HCT116 (cell line): ENCODE results near the gene SCO1. TPM values are rescaled to one million over a fixed set of nuclear protein-coding genes. Genes with fewer than 3 reads are reported as not detected.

Experiments
- ATAC-seq: fragments of 200-7000 bp; cut with Tn5 transposase; 2 replicates; pipeline ENCODE4 v1.9.1; 2020; ENCODE audit warnings: mild to moderate bottlenecking, moderate library complexity
- BruUV-seq: library from RNA; stranded (reverse); fragments of 400-500 nt; replicated peaks from 2 replicates; lab custom pipeline; 2021; lab: Mats Ljungman, UMichigan
- CTCF ChIA-PET: fragments of 300-600 bp; sonication (Branson Sonifier 250); formaldehyde crosslinking; loops from one replicate; lab custom pipeline; 2021; ENCODE audit warnings: antibody characterized with exemption; lab: Charles Lee
- POLR2A ChIA-PET: fragments of 300-600, 350-600 bp; sonication (Branson Sonifier 250); formaldehyde crosslinking; loops from one replicate; lab custom pipeline; 2021; ENCODE audit warnings: antibody characterized with exemption; lab: Charles Lee
- RAD21 ChIA-PET, 2 experiments: fragments of 300-600 bp; sonication (Branson Sonifier 250); formaldehyde crosslinking; loops; one replicate each; lab custom pipeline; 2023; ENCODE audit warnings: low total read pairs in 2 of 2; ENCODE audit not compliant: uncharacterized antibody in 2 of 2, unreplicated experiment in 2 of 2, low non-redundant PET in 1 of 2; lab: Charles Lee
- DNase-seq: peaks from one replicate; pipeline ENCODE4 v3.0.0-alpha.2; 2010; ENCODE audit warnings: low read depth, low spot score
- H2AFZ ChIP-seq: fragments of 200-600 bp; shearing (Covaris generic), sonication (generic); 2 replicates; pipeline ENCODE4 v1.6.1; 2017; ENCODE audit warnings: low read depth, mixed run types, mixed read lengths, antibody characterized with exemption, low read length; ENCODE audit not compliant: poor library complexity, severe bottlenecking
- H3K27ac ChIP-seq: 2 replicates; pipeline ENCODE4 v1.5.1; 2012; ENCODE audit warnings: low read depth, low read length
- H3K27me3 ChIP-seq: fragments of 200-600 bp; sonication (generic); 2 replicates; pipeline ENCODE4 v1.6.1; 2016; ENCODE audit warnings: mixed run types, low read length, mixed read lengths; ENCODE audit not compliant: insufficient read depth
- H3K36me3 ChIP-seq, 2 experiments: fragments of 200-500 bp in 1 of 2; fragments of 200-600 bp in 1 of 2; sonication (Bioruptor generic) in 1 of 2; sonication (generic) in 1 of 2; 2 replicates each; pipeline versions ENCODE4 v1.5.1 to v1.6.1; 2014 to 2016; ENCODE audit warnings: low read length in 2 of 2, inconsistent platforms in 1 of 2, mixed read lengths in 1 of 2, mixed run types in 1 of 2; ENCODE audit not compliant: insufficient read depth in 2 of 2, control insufficient read depth in 1 of 2
- H3K4me1 ChIP-seq, 2 experiments: fragments of 200-600 bp in 1 of 2; sonication (generic) in 1 of 2; 2 replicates each; pipeline versions ENCODE4 v1.5.1 to v1.6.1; 2012 to 2017; ENCODE audit warnings: low read length in 2 of 2, inconsistent platforms in 1 of 2, mild to moderate bottlenecking in 1 of 2, mixed read lengths in 1 of 2, mixed run types in 1 of 2, moderate library complexity in 1 of 2; ENCODE audit not compliant: insufficient read depth in 2 of 2, control insufficient read depth in 1 of 2
- H3K4me2 ChIP-seq: fragments of 200-600 bp; sonication (generic); 2 replicates; pipeline ENCODE4 v1.6.1; 2017; ENCODE audit warnings: mixed run types, low read length, mixed read lengths
- H3K4me3 ChIP-seq, 2 experiments: fragments of 200-600 bp in 1 of 2; sonication (generic) in 1 of 2; replicated peaks in 1 of 2; 2 replicates each; pipeline ENCODE4 v1.5.1; 2011 to 2016; ENCODE audit warnings: low read length in 2 of 2, control low read depth in 1 of 2, low read depth in 1 of 2, mild to moderate bottlenecking in 1 of 2, mixed read lengths in 1 of 2, mixed run types in 1 of 2
- H3K79me2 ChIP-seq: fragments of 200-600 bp; sonication (generic); 2 replicates; pipeline ENCODE4 v1.6.1; 2017; ENCODE audit warnings: mild to moderate bottlenecking, mixed run types, low read length, moderate library complexity, mixed read lengths; ENCODE audit not compliant: insufficient read depth
- H3K9ac ChIP-seq: fragments of 200-600 bp; sonication (generic); 2 replicates; pipeline ENCODE4 v1.6.1; 2016; ENCODE audit warnings: low read length, mixed read lengths
- H3K9me2 ChIP-seq: fragments of 200-600 bp; sonication (generic), shearing (Covaris generic); 2 replicates; pipeline ENCODE4 v1.6.1; 2017; ENCODE audit warnings: mixed run types, mild to moderate bottlenecking, moderate library complexity; ENCODE audit not compliant: insufficient read depth
- H3K9me3 ChIP-seq, 2 experiments: fragments of 200-500 bp in 1 of 2; fragments of 200-600 bp in 1 of 2; sonication (Bioruptor generic) in 1 of 2; sonication (generic) in 1 of 2; 2 replicates each; pipeline ENCODE4 v1.6.1; 2014 to 2017; ENCODE audit warnings: low read length in 2 of 2, mixed read lengths in 2 of 2, inconsistent platforms in 1 of 2, low read depth in 1 of 2, mild to moderate bottlenecking in 1 of 2, mixed run types in 1 of 2, moderate library complexity in 1 of 2; ENCODE audit not compliant: control insufficient read depth in 1 of 2, insufficient read depth in 1 of 2
- H4K20me1 ChIP-seq: fragments of 200-600 bp; sonication (generic), shearing (Covaris generic); 2 replicates; pipeline ENCODE4 v1.6.1; 2017; ENCODE audit warnings: mixed run types, mild to moderate bottlenecking, moderate library complexity; ENCODE audit not compliant: insufficient read depth
- CBX3 ChIP-seq: IDR thresholded peaks from 2 replicates; pipeline ENCODE4 v1.6.1; 2012; ENCODE audit warnings: low read depth
- CEBPB ChIP-seq: IDR thresholded peaks from 2 replicates; pipeline ENCODE4 v1.6.1; 2012; ENCODE audit warnings: low read depth
- EGR1 ChIP-seq: IDR thresholded peaks from 2 replicates; pipeline ENCODE4 v1.6.1; 2012; ENCODE audit warnings: low read depth
- ELF1 ChIP-seq: IDR thresholded peaks from 2 replicates; pipeline ENCODE4 v1.6.1; 2012; ENCODE audit warnings: low read depth, borderline replicate concordance
- FOSL1 ChIP-seq: IDR thresholded peaks from 2 replicates; pipeline ENCODE4 v1.6.1; 2012; ENCODE audit warnings: low read depth
- JUND ChIP-seq: IDR thresholded peaks from 2 replicates; pipeline ENCODE4 v1.6.1; 2012
- POLR2A ChIP-seq: IDR thresholded peaks from 2 replicates; pipeline ENCODE4 v1.7.0; 2011; ENCODE audit warnings: borderline replicate concordance; ENCODE audit not compliant: insufficient read depth, insufficient read length; ENCODE audit errors: extremely low read depth
- POLR2AphosphoS5 ChIP-seq: IDR thresholded peaks from 2 replicates; pipeline ENCODE4 v1.6.1; 2011; ENCODE audit warnings: mild to moderate bottlenecking, low read depth, low read length, moderate library complexity
- SIN3A ChIP-seq: IDR thresholded peaks from 2 replicates; pipeline ENCODE4 v1.6.1; 2012; ENCODE audit warnings: low read depth
- TCF7L2 ChIP-seq: IDR thresholded peaks from 2 replicates; pipeline ENCODE4 v1.7.0; 2011; ENCODE audit warnings: borderline replicate concordance, inconsistent platforms; ENCODE audit not compliant: insufficient read depth, insufficient read length; ENCODE audit errors: extremely low read depth
- YY1 ChIP-seq: IDR thresholded peaks from 2 replicates; pipeline ENCODE4 v1.6.1; 2011; ENCODE audit warnings: low read length, low read depth, moderate library complexity, mild to moderate bottlenecking; ENCODE audit not compliant: insufficient replicate concordance; ENCODE audit errors: extremely low read depth
- ZFX ChIP-seq: fragments of 450-650 bp; IDR thresholded peaks from 2 replicates; pipeline ENCODE4 v1.6.1; 2017
- intact Hi-C: fragments of 100-400 bp; cut with micrococcal nuclease; formaldehyde crosslinking; loops from 2 replicates; pipeline ENCODE4 v1.10.0; 2022
- total RNA-seq: library from RNA; stranded (reverse); gene quantifications from one replicate; pipeline ENCODE4 v1.2.1, GENCODE V29; 2021; ENCODE audit not compliant: unreplicated experiment
- TF ChIP-seq, protein P1 (sequence below), 3 experiments: fragments of 200-600 bp in 1 of 3; sonication (generic) in 1 of 3; IDR thresholded peaks in 2 of 3; conservative IDR thresholded peaks in 1 of 3; 2 replicates each; pipeline ENCODE4 v1.5.1; 2012 to 2017; ENCODE audit warnings: low read depth in 2 of 3, low read length in 2 of 3, antibody characterized with exemption in 1 of 3, borderline replicate concordance in 1 of 3, control low read depth in 1 of 3, mild to moderate bottlenecking in 1 of 3, mixed read lengths in 1 of 3, mixed run types in 1 of 3, moderate library complexity in 1 of 3; ENCODE audit not compliant: insufficient read depth in 1 of 3
- TF ChIP-seq, protein P2 (sequence below): IDR thresholded peaks from 2 replicates; pipeline ENCODE4 v1.6.1; 2012

Gene SCO1
- total RNA-seq, 1 experiment from 2014 or later: 35.8 TPM

DNA sequence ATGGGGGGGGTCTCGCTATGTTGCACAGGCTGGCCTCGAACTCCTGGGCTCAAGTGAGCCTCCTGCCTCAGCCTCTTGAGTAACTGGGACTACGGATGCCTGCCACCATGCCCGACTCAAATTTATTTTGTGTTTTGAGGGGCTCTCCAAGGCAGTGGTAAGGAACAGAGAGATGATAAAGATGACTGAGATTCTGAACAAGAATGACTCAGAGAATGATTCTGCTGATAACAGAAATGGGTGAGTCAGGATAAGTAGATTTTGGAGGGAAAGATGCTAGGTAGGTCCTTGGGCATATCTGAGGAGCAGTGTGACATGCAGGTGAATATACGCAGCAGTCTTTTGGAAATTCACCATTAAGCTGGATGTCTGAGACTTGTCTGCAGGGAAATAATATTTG is 29.9 kb upstream of the SCO1 start:
- no peak overlapping the region for H2AFZ ChIP-seq
- intact Hi-C loops: no loop called here
- no peaks in the 10 kb centered on the region for H3K9me3 ChIP-seq
- ChIA-PET RAD21 (no interaction called here), POLR2A (no interaction called here), CTCF (no interaction called here)
- H3K27ac ChIP-seq: no peak overlapping the region
- H3K27me3 ChIP-seq: no peaks in the 10 kb centered on the region
- no peak overlapping the region for H3K4me2 ChIP-seq
- DNase-seq (no peak), ATAC-seq (no peak)
- no peaks in the 10 kb centered on the region for H3K9me2 ChIP-seq
- H3K79me2 ChIP-seq: no peaks in the 10 kb centered on the region
- no peaks in the 10 kb centered on the region for H4K20me1 ChIP-seq
- H3K36me3 ChIP-seq: no peaks in the 10 kb centered on the region
- BruUV-seq: no TSS peak
- H3K4me3 ChIP-seq: no peak overlapping the region
- no peaks in the 10 kb centered on the region for H3K4me1 ChIP-seq
- H3K9ac ChIP-seq: no peak overlapping the region
- TF ChIP-seq YY1 (no peak), FOSL1 (no peak), SIN3A (no peak), CBX3 (no peak), ZFX (no peak), JUND (no peak), EGR1 (no peak), ELF1 (no peak), CEBPB (no peak), TCF7L2 (no peak), POLR2A (no peak), POLR2AphosphoS5 (no peak)
- TF ChIP-seq, protein P1, sequence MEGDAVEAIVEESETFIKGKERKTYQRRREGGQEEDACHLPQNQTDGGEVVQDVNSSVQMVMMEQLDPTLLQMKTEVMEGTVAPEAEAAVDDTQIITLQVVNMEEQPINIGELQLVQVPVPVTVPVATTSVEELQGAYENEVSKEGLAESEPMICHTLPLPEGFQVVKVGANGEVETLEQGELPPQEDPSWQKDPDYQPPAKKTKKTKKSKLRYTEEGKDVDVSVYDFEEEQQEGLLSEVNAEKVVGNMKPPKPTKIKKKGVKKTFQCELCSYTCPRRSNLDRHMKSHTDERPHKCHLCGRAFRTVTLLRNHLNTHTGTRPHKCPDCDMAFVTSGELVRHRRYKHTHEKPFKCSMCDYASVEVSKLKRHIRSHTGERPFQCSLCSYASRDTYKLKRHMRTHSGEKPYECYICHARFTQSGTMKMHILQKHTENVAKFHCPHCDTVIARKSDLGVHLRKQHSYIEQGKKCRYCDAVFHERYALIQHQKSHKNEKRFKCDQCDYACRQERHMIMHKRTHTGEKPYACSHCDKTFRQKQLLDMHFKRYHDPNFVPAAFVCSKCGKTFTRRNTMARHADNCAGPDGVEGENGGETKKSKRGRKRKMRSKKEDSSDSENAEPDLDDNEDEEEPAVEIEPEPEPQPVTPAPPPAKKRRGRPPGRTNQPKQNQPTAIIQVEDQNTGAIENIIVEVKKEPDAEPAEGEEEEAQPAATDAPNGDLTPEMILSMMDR (IDR thresholded peaks at IDR 0.05 in 2 of 3, conservative IDR thresholded peaks at IDR 0.05 in 1 of 3; ENCODE audit: borderline replicate concordance in 1 of 3, insufficient read depth in 1 of 3, low read depth in 2 of 3, low read length in 2 of 3): no peak
- TF ChIP-seq, protein P2, sequence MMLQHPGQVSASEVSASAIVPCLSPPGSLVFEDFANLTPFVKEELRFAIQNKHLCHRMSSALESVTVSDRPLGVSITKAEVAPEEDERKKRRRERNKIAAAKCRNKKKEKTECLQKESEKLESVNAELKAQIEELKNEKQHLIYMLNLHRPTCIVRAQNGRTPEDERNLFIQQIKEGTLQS: no peak
